SK-N-SH (cell line): ENCODE measurements around the gene EMP2.

Experiments
- ELF1 ChIP-seq: IDR thresholded peaks from 2 replicates; pipeline ENCODE4 v1.4.0; 2012
- PBX3 ChIP-seq: IDR thresholded peaks from 2 replicates; pipeline ENCODE4; 2012
- RXRA ChIP-seq: IDR thresholded peaks from 2 replicates; pipeline ENCODE4 v1.4.0; 2012; ENCODE audit warnings: low read depth, mild to moderate bottlenecking, borderline replicate concordance
- SIN3A ChIP-seq: IDR thresholded peaks from 2 replicates; pipeline ENCODE4 v1.6.1; 2012; ENCODE audit warnings: low read depth, mild to moderate bottlenecking, low read length, moderate library complexity, borderline replicate concordance

GRCh38 chr16:10517868-10518267, 62.5 kb downstream of the EMP2 start:
- no peak for TF ChIP-seq ELF1
- no peak for TF ChIP-seq RXRA
- TF ChIP-seq PBX3 = no peak
- TF ChIP-seq SIN3A = no peak
